Measurements from ENCODE around the gene TRIM52. TPM values are rescaled to one million over a fixed set of nuclear protein-coding genes. Genes with fewer than 3 reads are reported as not detected.

TRIM52 gene
- total RNA-seq, 1 experiment from 2014 or later, result 7.8 TPM

GRCh38 chr5:181207214-181207959 is 53.6 kb downstream of the TRIM52 start:
- peaks cover 18% of the 10 kb centered on the region for H3K4me1 Mint-ChIP-seq
- DNase-seq (ENCODE audit: low spot score), result peak; percentile 88
- peaks cover 6% of the 10 kb centered on the region; the same call in 1 of the 2 replicates for H3K36me3 Mint-ChIP-seq
- peak; percentile 53 for ATAC-seq
- peak overlapping the region; percentile 94 for H3K4me3 Mint-ChIP-seq
- POLR2A ChIA-PET, result interaction anchor here (0.5 to 1.8 kb wide), 7 partner anchors 9 to 44 kb away, joined by 3 to 11 read pairs (median 4); partner anchors contain the start of genes RACK1 and TRIM41
- H3K9me3 Mint-ChIP-seq, result no peaks in the 10 kb centered on the region
- peaks cover 49% of the 10 kb centered on the region for H3K27me3 Mint-ChIP-seq (ENCODE audit: low read depth)
- CTCF ChIA-PET, result interaction anchor here (0.7 to 4.6 kb wide), 7 partner anchors 11 to 69 kb away, joined by 3 to 42 read pairs (median 6); partner anchors contain the start of gene TRIM41
- H3K27ac Mint-ChIP-seq, result peak overlapping the region; percentile 52
- no peak for TF ChIP-seq ZNF232 (CRISPR knock-in tag; IDR thresholded peaks at IDR 0.05)
- TF ChIP-seq E2F4 (CRISPR knock-in tag; IDR thresholded peaks at IDR 0.05; ENCODE audit: borderline replicate concordance, low read depth), result no peak
- TF ChIP-seq FOXP1 (CRISPR knock-in tag; IDR thresholded peaks at IDR 0.05; ENCODE audit: borderline replicate concordance), result no peak
- TF ChIP-seq ELF4 (CRISPR knock-in tag; IDR thresholded peaks at IDR 0.05; ENCODE audit: low read depth), result no peak
- no peak for TF ChIP-seq TP53 (CRISPR knock-in tag; IDR thresholded peaks at IDR 0.05)
- TF ChIP-seq, protein P1, sequence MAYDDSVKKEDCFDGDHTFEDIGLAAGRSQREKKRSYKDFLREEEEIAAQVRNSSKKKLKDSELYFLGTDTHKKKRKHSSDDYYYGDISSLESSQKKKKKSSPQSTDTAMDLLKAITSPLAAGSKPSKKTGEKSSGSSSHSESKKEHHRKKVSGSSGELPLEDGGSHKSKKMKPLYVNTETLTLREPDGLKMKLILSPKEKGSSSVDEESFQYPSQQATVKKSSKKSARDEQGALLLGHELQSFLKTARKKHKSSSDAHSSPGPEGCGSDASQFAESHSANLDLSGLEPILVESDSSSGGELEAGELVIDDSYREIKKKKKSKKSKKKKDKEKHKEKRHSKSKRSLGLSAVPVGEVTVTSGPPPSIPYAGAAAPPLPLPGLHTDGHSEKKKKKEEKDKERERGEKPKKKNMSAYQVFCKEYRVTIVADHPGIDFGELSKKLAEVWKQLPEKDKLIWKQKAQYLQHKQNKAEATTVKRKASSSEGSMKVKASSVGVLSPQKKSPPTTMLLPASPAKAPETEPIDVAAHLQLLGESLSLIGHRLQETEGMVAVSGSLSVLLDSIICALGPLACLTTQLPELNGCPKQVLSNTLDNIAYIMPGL (CRISPR knock-in tag; IDR thresholded peaks at IDR 0.05), result peak; percentile 22; the same call in 1 of the 2 replicates
- no peak for TF ChIP-seq MXD4 (CRISPR knock-in tag; IDR thresholded peaks at IDR 0.05; ENCODE audit: borderline replicate concordance)
- TF ChIP-seq, protein P2, sequence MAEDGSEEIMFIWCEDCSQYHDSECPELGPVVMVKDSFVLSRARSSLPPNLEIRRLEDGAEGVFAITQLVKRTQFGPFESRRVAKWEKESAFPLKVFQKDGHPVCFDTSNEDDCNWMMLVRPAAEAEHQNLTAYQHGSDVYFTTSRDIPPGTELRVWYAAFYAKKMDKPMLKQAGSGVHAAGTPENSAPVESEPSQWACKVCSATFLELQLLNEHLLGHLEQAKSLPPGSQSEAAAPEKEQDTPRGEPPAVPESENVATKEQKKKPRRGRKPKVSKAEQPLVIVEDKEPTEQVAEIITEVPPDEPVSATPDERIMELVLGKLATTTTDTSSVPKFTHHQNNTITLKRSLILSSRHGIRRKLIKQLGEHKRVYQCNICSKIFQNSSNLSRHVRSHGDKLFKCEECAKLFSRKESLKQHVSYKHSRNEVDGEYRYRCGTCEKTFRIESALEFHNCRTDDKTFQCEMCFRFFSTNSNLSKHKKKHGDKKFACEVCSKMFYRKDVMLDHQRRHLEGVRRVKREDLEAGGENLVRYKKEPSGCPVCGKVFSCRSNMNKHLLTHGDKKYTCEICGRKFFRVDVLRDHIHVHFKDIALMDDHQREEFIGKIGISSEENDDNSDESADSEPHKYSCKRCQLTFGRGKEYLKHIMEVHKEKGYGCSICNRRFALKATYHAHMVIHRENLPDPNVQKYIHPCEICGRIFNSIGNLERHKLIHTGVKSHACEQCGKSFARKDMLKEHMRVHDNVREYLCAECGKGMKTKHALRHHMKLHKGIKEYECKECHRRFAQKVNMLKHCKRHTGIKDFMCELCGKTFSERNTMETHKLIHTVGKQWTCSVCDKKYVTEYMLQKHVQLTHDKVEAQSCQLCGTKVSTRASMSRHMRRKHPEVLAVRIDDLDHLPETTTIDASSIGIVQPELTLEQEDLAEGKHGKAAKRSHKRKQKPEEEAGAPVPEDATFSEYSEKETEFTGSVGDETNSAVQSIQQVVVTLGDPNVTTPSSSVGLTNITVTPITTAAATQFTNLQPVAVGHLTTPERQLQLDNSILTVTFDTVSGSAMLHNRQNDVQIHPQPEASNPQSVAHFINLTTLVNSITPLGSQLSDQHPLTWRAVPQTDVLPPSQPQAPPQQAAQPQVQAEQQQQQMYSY (CRISPR knock-in tag; IDR thresholded peaks at IDR 0.05), result no peak
- TF ChIP-seq, protein P3, sequence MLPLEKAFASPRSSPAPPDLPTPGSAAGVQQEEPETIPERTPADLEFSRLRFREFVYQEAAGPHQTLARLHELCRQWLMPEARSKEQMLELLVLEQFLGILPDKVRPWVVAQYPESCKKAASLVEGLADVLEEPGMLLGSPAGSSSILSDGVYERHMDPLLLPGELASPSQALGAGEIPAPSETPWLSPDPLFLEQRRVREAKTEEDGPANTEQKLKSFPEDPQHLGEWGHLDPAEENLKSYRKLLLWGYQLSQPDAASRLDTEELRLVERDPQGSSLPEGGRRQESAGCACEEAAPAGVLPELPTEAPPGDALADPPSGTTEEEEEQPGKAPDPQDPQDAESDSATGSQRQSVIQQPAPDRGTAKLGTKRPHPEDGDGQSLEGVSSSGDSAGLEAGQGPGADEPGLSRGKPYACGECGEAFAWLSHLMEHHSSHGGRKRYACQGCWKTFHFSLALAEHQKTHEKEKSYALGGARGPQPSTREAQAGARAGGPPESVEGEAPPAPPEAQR (CRISPR knock-in tag; IDR thresholded peaks at IDR 0.05), result no peak
- TF ChIP-seq, protein P4, sequence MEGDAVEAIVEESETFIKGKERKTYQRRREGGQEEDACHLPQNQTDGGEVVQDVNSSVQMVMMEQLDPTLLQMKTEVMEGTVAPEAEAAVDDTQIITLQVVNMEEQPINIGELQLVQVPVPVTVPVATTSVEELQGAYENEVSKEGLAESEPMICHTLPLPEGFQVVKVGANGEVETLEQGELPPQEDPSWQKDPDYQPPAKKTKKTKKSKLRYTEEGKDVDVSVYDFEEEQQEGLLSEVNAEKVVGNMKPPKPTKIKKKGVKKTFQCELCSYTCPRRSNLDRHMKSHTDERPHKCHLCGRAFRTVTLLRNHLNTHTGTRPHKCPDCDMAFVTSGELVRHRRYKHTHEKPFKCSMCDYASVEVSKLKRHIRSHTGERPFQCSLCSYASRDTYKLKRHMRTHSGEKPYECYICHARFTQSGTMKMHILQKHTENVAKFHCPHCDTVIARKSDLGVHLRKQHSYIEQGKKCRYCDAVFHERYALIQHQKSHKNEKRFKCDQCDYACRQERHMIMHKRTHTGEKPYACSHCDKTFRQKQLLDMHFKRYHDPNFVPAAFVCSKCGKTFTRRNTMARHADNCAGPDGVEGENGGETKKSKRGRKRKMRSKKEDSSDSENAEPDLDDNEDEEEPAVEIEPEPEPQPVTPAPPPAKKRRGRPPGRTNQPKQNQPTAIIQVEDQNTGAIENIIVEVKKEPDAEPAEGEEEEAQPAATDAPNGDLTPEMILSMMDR (IDR thresholded peaks at IDR 0.05), result no peak
- TF ChIP-seq, protein P5, sequence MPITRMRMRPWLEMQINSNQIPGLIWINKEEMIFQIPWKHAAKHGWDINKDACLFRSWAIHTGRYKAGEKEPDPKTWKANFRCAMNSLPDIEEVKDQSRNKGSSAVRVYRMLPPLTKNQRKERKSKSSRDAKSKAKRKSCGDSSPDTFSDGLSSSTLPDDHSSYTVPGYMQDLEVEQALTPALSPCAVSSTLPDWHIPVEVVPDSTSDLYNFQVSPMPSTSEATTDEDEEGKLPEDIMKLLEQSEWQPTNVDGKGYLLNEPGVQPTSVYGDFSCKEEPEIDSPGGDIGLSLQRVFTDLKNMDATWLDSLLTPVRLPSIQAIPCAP (CRISPR knock-in tag; IDR thresholded peaks at IDR 0.05), result no peak
- TF ChIP-seq, protein P6, sequence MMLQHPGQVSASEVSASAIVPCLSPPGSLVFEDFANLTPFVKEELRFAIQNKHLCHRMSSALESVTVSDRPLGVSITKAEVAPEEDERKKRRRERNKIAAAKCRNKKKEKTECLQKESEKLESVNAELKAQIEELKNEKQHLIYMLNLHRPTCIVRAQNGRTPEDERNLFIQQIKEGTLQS (CRISPR knock-in tag; conservative IDR thresholded peaks at IDR 0.05), result no peak
- TF ChIP-seq CREM (CRISPR knock-in tag; IDR thresholded peaks at IDR 0.05), result no peak; the same call in 1 of the 2 replicates
- TF ChIP-seq SP1 (CRISPR knock-in tag; conservative IDR thresholded peaks at IDR 0.05), result 0 out of 2 replicates have a peak, but pooled peaks have one; percentile 29
- no peak for TF ChIP-seq FOXK1 (CRISPR knock-in tag; IDR thresholded peaks at IDR 0.05)
- TF ChIP-seq, protein P7, sequence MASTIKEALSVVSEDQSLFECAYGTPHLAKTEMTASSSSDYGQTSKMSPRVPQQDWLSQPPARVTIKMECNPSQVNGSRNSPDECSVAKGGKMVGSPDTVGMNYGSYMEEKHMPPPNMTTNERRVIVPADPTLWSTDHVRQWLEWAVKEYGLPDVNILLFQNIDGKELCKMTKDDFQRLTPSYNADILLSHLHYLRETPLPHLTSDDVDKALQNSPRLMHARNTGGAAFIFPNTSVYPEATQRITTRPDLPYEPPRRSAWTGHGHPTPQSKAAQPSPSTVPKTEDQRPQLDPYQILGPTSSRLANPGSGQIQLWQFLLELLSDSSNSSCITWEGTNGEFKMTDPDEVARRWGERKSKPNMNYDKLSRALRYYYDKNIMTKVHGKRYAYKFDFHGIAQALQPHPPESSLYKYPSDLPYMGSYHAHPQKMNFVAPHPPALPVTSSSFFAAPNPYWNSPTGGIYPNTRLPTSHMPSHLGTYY (CRISPR knock-in tag; IDR thresholded peaks at IDR 0.05), result no peak; the same call in 1 of the 2 replicates
- TF ChIP-seq CREB1 (CRISPR knock-in tag; IDR thresholded peaks at IDR 0.05), result no peak
- no peak for TF ChIP-seq NR3C1 (CRISPR knock-in tag; conservative IDR thresholded peaks at IDR 0.05; ENCODE audit: low read depth)
- TF ChIP-seq ATF6 (CRISPR knock-in tag; IDR thresholded peaks at IDR 0.05), result no peak
- TF ChIP-seq ZNF138 (CRISPR knock-in tag; conservative IDR thresholded peaks at IDR 0.05), result no peak
- TF ChIP-seq TEAD4 (CRISPR knock-in tag; IDR thresholded peaks at IDR 0.05), result no peak
- no peak for TF ChIP-seq ETV6 (CRISPR knock-in tag; IDR thresholded peaks at IDR 0.05)
